Ectodermal cell (in vitro differentiated cells): ENCODE measurements around the gene FAM193A. TPM values are rescaled to one million over a fixed set of nuclear protein-coding genes. Genes with fewer than 3 reads are reported as not detected.
A peak's percentile ranks its signal among the peaks of the same experiment; 100 is the strongest.

Experiments
- H3K27ac ChIP-seq: 2 replicates; pipeline ENCODE4 v1.7.0; 2013; ENCODE audit warnings: mild to moderate bottlenecking, low read depth, low read length; ENCODE audit not compliant: insufficient read depth, poor library complexity, severe bottlenecking
- H3K27me3 ChIP-seq: 2 replicates; pipeline ENCODE4 v1.7.0; 2013; ENCODE audit warnings: mild to moderate bottlenecking, low read length; ENCODE audit not compliant: insufficient read depth, control insufficient read depth, poor library complexity, severe bottlenecking
- H3K36me3 ChIP-seq: one replicate; pipeline ENCODE4 v1.7.0; 2013; ENCODE audit warnings: low read length; ENCODE audit not compliant: control insufficient read depth, insufficient read depth
- H3K4me1 ChIP-seq: one replicate; pipeline ENCODE4 v1.7.0; 2013; ENCODE audit warnings: low read length; ENCODE audit not compliant: control insufficient read depth, insufficient read depth
- H3K4me3 ChIP-seq: 2 replicates; pipeline ENCODE4 v1.7.0; 2013; ENCODE audit warnings: low read depth, low read length, control low read depth; ENCODE audit not compliant: insufficient read depth
- H3K9me3 ChIP-seq: 2 replicates; pipeline ENCODE4 v1.7.0; 2013; ENCODE audit warnings: mild to moderate bottlenecking, low read length, moderate library complexity; ENCODE audit not compliant: control insufficient read depth
- WGBS, 2 experiments: methylation state at CpG; one replicate each; pipeline ENCODE4 v1.1.7; 2013; ENCODE audit warnings: missing lambda C conversion rate in 2 of 2; 5-methylcytosine and 5-hydroxymethylcytosine counted together
- polyA plus RNA-seq, 4 experiments: library from polyadenylated mRNA; stranded (reverse); fragments of 50-300 nt; gene quantifications; one replicate each; pipeline ENCODE4 v1.2.3, GENCODE V29; 2013

The FAM193A gene
- polyA plus RNA-seq (2013, experiment 1 of 4): 37.7 TPM
- polyA plus RNA-seq (2013, experiment 2 of 4): 37.6 TPM
- polyA plus RNA-seq (2013, experiment 3 of 4): 28.4 TPM
- 31.4 TPM for polyA plus RNA-seq (2013, experiment 4 of 4)

GRCh38 chr4:2536193-2537010 lies at the start of gene FAM193A:
TSS of gene FAM193A (plus strand) at chr4:2536647. CDS start at chr4:2536916, 269 bp downstream.
- Histone ChIP-seq H3K36me3 (no peaks in the 10 kb centered on the region), H3K27me3 (no peaks in the 10 kb centered on the region), H3K27ac (peak within 1 kb of the TSS; percentile 70), H3K4me3 (peak within 1 kb of the TSS; percentile 90), H3K9me3 (no peaks in the 10 kb centered on the region), H3K4me1 (peaks cover 9% of the 10 kb centered on the region)
- WGBS, 2 experiments: 0 to 1% methylated on average over 97 to 102 of the region's 106 CpGs

- WGBS, 2 experiments: 95 to 96% methylated on average over 6 of the region's 6 CpGs
- Histone ChIP-seq H3K4me3 (no peak overlapping the region), H3K9me3 (no peaks in the 10 kb centered on the region), H3K4me1 (peaks cover 6% of the 10 kb centered on the region), H3K36me3 (peaks cover 16% of the 10 kb centered on the region), H3K27ac (no peak overlapping the region), H3K27me3 (no peaks in the 10 kb centered on the region)
Observed at GRCh38 chr4:2486981-2487380, 49.5 kb upstream of the FAM193A start.

- 93 to 94% methylated on average over 6 of the region's 6 CpGs for WGBS, 2 experiments
- Histone ChIP-seq H3K9me3 (no peaks in the 10 kb centered on the region), H3K36me3 (peaks cover 23% of the 10 kb centered on the region)
Observed at GRCh38 chr4:2487632-2488031, 48.8 kb upstream of the FAM193A start.

GRCh38 chr4:2489081-2489805 lies 47.2 kb upstream of the FAM193A start:
- Histone ChIP-seq H3K9me3 (no peaks in the 10 kb centered on the region), H3K27ac (no peak overlapping the region), H3K27me3 (no peaks in the 10 kb centered on the region), H3K36me3 (peaks cover 31% of the 10 kb centered on the region), H3K4me3 (no peak overlapping the region), H3K4me1 (peaks cover 5% of the 10 kb centered on the region)
- WGBS, 2 experiments: 95% methylated on average over 20 of the region's 20 CpGs

More at GRCh38 chr4:2487632-2488031, 48.8 kb upstream of the FAM193A start:
- H3K4me1 ChIP-seq: peaks cover 6% of the 10 kb centered on the region
- H3K27ac ChIP-seq: no peak overlapping the region
- H3K27me3 ChIP-seq: no peaks in the 10 kb centered on the region
- H3K4me3 ChIP-seq: no peak overlapping the region

GRCh38 chr4:2489841-2490552 lies 46.5 kb upstream of the FAM193A start:
- no peaks in the 10 kb centered on the region for H3K9me3 ChIP-seq
- WGBS, 2 experiments: 96 to 97% methylated on average over 9 of the region's 9 CpGs
- H3K4me1 ChIP-seq: no peaks in the 10 kb centered on the region
- H3K27me3 ChIP-seq: no peaks in the 10 kb centered on the region
- no peak overlapping the region for H3K27ac ChIP-seq
- H3K4me3 ChIP-seq: no peak overlapping the region
- peaks cover 31% of the 10 kb centered on the region for H3K36me3 ChIP-seq

GRCh38 chr4:2492970-2493369 lies 43.5 kb upstream of the FAM193A start:
- peaks cover 53% of the 10 kb centered on the region for H3K36me3 ChIP-seq
- H3K9me3 ChIP-seq: no peaks in the 10 kb centered on the region
- no peaks in the 10 kb centered on the region for H3K27me3 ChIP-seq
- no peak overlapping the region for H3K4me3 ChIP-seq
- H3K27ac ChIP-seq: no peak overlapping the region
- WGBS, 2 experiments: 93 to 96% methylated on average over 1 of the region's 1 CpG
- no peaks in the 10 kb centered on the region for H3K4me1 ChIP-seq

- H3K4me1 ChIP-seq: no peaks in the 10 kb centered on the region
- no peaks in the 10 kb centered on the region for H3K9me3 ChIP-seq
- 94 to 96% methylated on average over 3 of the region's 3 CpGs for WGBS, 2 experiments
- H3K27me3 ChIP-seq: no peaks in the 10 kb centered on the region
- H3K27ac ChIP-seq: no peak overlapping the region
- H3K36me3 ChIP-seq: peaks cover 66% of the 10 kb centered on the region
- no peak overlapping the region for H3K4me3 ChIP-seq
Observed at GRCh38 chr4:2494992-2495391, 41.5 kb upstream of the FAM193A start.

GRCh38 chr4:2497324-2497723 lies 39.1 kb upstream of the FAM193A start:
- Histone ChIP-seq H3K4me3 (no peak overlapping the region), H3K27ac (no peak overlapping the region), H3K36me3 (peaks cover 61% of the 10 kb centered on the region), H3K4me1 (no peaks in the 10 kb centered on the region), H3K9me3 (no peaks in the 10 kb centered on the region), H3K27me3 (no peaks in the 10 kb centered on the region)
- 96 to 97% methylated on average over 4 of the region's 4 CpGs for WGBS, 2 experiments

GRCh38 chr4:2497931-2498330 lies 38.5 kb upstream of the FAM193A start:
- 94% methylated on average over 9 of the region's 9 CpGs for whole genome bisulfite sequencing, 2 experiments
- Histone ChIP-seq H3K36me3 (peaks cover 55% of the 10 kb centered on the region), H3K27me3 (no peaks in the 10 kb centered on the region), H3K4me1 (no peaks in the 10 kb centered on the region), H3K9me3 (no peaks in the 10 kb centered on the region), H3K27ac (no peak overlapping the region), H3K4me3 (no peak overlapping the region)

- Histone ChIP-seq H3K4me1 (no peaks in the 10 kb centered on the region), H3K27ac (no peak overlapping the region), H3K9me3 (no peaks in the 10 kb centered on the region), H3K36me3 (peaks cover 49% of the 10 kb centered on the region), H3K4me3 (no peak overlapping the region), H3K27me3 (no peaks in the 10 kb centered on the region)
- 100% methylated on average over 2 of the region's 2 CpGs for WGBS, 2 experiments
Observed at GRCh38 chr4:2500547-2500946, 35.9 kb upstream of the FAM193A start.
